Karpas-422 (cell line): ENCODE results near the gene MCM3. TPM values are rescaled to one million over a fixed set of nuclear protein-coding genes. Genes with fewer than 3 reads are reported as not detected.

ENCODE experiments used
- DNase-seq: peaks from one replicate; pipeline ENCODE4 v3.0.0-alpha.2; 2015
- H2AFZ ChIP-seq: fragments of 200-600 bp; sonication (generic); 2 replicates; pipeline ENCODE4 v1.6.1; 2014; ENCODE audit warnings: antibody characterized with exemption, low read length, mixed read lengths
- H3K27ac ChIP-seq: fragments of 200-600 bp; sonication (generic); 2 replicates; pipeline ENCODE4 v1.5.1; 2014; ENCODE audit warnings: mild to moderate bottlenecking, low read length, moderate library complexity
- H3K27me3 ChIP-seq: fragments of 200-600 bp; sonication (generic); 2 replicates; pipeline ENCODE4 v1.6.1; 2014; ENCODE audit warnings: low read length, mixed read lengths
- H3K36me3 ChIP-seq: fragments of 200-600 bp; sonication (generic); 2 replicates; pipeline ENCODE4 v1.6.1; 2014; ENCODE audit warnings: low read length, mixed read lengths; ENCODE audit not compliant: insufficient read depth
- H3K4me1 ChIP-seq: fragments of 200-600 bp; sonication (generic); 2 replicates; pipeline ENCODE4 v1.6.1; 2014; ENCODE audit warnings: mild to moderate bottlenecking, low read length, mixed read lengths
- H3K4me2 ChIP-seq: fragments of 200-600 bp; sonication (generic); 2 replicates; pipeline ENCODE4 v1.6.1; 2014; ENCODE audit warnings: low read length, low read depth, mild to moderate bottlenecking; ENCODE audit not compliant: poor library complexity, severe bottlenecking
- H3K4me3 ChIP-seq: fragments of 200-600 bp; sonication (generic); 2 replicates; pipeline ENCODE4 v1.5.1; 2014; ENCODE audit warnings: mild to moderate bottlenecking, antibody characterized with exemption, low read length, mixed read lengths
- H3K79me2 ChIP-seq: fragments of 200-600 bp; sonication (generic); 2 replicates; pipeline ENCODE4 v1.6.1; 2014; ENCODE audit warnings: mild to moderate bottlenecking, low read length, mixed read lengths
- H3K9ac ChIP-seq: fragments of 200-600 bp; sonication (generic); 2 replicates; pipeline ENCODE4 v1.6.0; 2014; ENCODE audit warnings: low read length
- H3K9me2 ChIP-seq: fragments of 200-600 bp; sonication (generic), shearing (Covaris generic); replicated peaks from 2 replicates; pipeline ENCODE4 v1.6.0; 2014; ENCODE audit warnings: mild to moderate bottlenecking, low read length, moderate library complexity; ENCODE audit not compliant: insufficient read depth
- H3K9me3 ChIP-seq: fragments of 300-700, 200-600 bp; sonication (generic); 2 replicates; pipeline ENCODE4 v1.6.1; 2014; ENCODE audit warnings: low read length, mixed read lengths
- H4K20me1 ChIP-seq: fragments of 200-600 bp; sonication (generic); 2 replicates; pipeline ENCODE4 v1.6.1; 2014; ENCODE audit warnings: mild to moderate bottlenecking, antibody characterized with exemption, low read length, low read depth; ENCODE audit not compliant: insufficient read depth
- total RNA-seq: library from RNA; depleted of rRNA; stranded (reverse); fragments of >200 nt; shearing (Covaris generic); gene quantifications from 2 replicates; pipeline ENCODE4 v1.2.3, GENCODE V29; 2014; ENCODE audit warnings: low replicate concordance; rRNA removed

MCM3 gene
- total RNA-seq, result 80.1 and 102 TPM in 2 replicates

DNA sequence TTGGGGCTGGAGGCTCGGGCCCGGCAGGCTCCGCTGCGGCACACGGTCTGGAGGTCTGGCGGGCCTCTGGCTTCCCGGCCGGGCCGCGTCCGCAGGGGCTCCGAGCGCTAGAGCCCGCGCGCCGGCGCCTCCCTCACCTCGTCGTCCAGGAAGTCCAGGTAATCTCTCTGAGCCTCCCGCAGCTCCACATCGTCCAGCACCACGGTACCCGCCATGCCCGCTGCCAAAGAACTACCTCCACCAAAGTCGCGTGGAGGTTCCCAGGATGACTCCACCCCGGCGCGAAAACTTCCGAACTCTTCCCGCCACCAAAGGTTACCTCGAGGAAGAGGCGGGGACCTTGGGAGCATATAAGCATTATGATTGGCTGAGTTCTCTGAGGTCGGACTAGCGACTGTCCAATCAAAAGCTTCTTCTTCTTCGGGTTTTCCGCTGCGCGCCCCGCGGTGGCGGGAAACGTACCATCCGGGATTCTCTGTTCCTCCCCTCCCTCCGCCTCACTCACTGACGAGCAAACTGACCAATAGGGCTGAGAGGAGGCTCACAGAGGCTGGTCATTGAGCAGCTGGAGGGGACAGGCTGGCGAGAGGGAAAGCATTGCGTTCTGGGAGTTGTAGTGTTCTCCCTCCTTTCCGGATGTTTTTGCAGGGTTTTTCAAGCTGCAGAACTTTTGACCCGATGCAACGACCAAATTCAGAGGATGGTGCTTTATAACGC is at the start of gene MCM3:
MCM3 (minus strand) TSS at position 283 of the 717 bp plus-strand sequence; CDS start at position 215, 68 bp downstream.
- Histone ChIP-seq H3K4me3 (peak within 1 kb of the TSS; percentile 89), H3K79me2 (peaks cover 46% of the 10 kb centered on the region)

DNA sequence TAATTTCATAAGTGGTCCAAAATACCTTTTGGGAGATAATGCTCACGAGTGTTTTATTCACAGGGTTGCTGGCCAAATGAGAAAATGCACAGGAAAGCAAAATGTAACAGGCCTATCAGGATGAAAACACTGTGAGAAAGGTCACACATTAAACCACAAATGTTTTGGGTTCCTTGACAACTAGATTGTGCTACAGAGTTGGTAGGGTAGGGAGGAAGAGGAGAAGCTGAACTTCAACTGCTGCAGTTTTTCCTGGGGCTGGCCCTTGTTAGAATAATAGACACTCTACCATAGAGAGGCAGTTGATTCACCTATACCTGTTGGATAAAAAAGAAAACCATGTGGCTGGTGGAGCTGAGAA is 49.3 kb upstream of the MCM3 start:
- peaks cover 4% of the 10 kb centered on the region for H3K4me1 ChIP-seq
- H3K9me3 ChIP-seq, result no peaks in the 10 kb centered on the region
- H3K9me2 ChIP-seq, result no peaks in the 10 kb centered on the region
- no peaks in the 10 kb centered on the region for H3K79me2 ChIP-seq
- no peak overlapping the region for H3K4me2 ChIP-seq
- H3K9ac ChIP-seq, result no peak overlapping the region
- H3K27ac ChIP-seq, result no peak overlapping the region
- H2AFZ ChIP-seq, result no peak overlapping the region
- H3K36me3 ChIP-seq, result no peaks in the 10 kb centered on the region
- no peaks in the 10 kb centered on the region for H4K20me1 ChIP-seq
- H3K27me3 ChIP-seq, result no peaks in the 10 kb centered on the region
- H3K4me3 ChIP-seq, result no peak overlapping the region
- no peak for DNase-seq

More for the DNA sequence above, at the start of gene MCM3:
- Histone ChIP-seq H3K4me1 (peaks cover 36% of the 10 kb centered on the region), H3K9me2 (no peaks in the 10 kb centered on the region), H2AFZ (peak within 1 kb of the TSS; percentile 44), H3K36me3 (peaks cover 37% of the 10 kb centered on the region), H3K4me2 (peak within 1 kb of the TSS; percentile 95), H4K20me1 (0 out of 2 replicates have a peak, but pooled peaks cover 8% of the 10 kb centered on the region), H3K27me3 (no peaks in the 10 kb centered on the region), H3K9ac (peak within 1 kb of the TSS; percentile 78), H3K27ac (peak within 1 kb of the TSS; percentile 90), H3K9me3 (no peaks in the 10 kb centered on the region)
- peak; percentile 100 for DNase-seq

DNA sequence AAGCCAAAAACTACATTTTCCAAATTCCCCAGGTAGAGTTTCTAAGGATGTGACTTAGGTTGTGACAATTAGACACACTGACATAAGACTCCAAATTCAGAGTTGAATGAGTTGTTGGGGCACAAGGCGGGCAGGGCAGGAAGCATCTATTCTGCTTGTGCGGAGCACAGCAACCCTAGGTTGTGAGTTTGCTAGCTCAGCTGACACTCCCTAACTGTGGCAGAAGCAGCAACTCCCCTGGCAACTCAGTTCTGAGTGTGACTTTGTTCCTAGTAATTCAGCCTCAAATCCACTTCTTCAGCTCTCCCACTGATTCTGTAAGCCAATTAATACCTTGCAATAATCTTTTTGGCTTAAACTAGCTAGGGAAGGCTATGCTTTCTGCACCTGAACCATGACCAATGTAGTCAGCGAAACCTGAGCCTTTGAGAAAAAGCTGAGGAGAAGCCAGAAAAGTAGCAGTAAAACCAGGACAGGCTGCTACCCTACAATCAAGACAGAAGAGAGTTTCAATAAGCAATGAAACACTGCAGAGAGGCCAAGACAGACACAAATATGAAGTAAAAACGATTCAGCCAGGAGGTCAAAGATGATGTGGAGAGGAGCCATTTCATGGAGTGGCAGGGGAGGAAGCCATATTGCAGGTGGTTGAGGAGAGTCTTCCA is 47.4 kb upstream of the MCM3 start:
- Histone ChIP-seq H3K27me3 (no peaks in the 10 kb centered on the region), H3K79me2 (no peaks in the 10 kb centered on the region), H3K9me3 (no peaks in the 10 kb centered on the region), H3K4me1 (peaks cover 4% of the 10 kb centered on the region), H3K4me2 (no peak overlapping the region), H4K20me1 (no peaks in the 10 kb centered on the region), H3K4me3 (no peak overlapping the region), H3K36me3 (no peaks in the 10 kb centered on the region), H2AFZ (no peak overlapping the region), H3K9me2 (no peaks in the 10 kb centered on the region), H3K27ac (no peak overlapping the region), H3K9ac (no peak overlapping the region)
- DNase-seq, result no peak

DNA sequence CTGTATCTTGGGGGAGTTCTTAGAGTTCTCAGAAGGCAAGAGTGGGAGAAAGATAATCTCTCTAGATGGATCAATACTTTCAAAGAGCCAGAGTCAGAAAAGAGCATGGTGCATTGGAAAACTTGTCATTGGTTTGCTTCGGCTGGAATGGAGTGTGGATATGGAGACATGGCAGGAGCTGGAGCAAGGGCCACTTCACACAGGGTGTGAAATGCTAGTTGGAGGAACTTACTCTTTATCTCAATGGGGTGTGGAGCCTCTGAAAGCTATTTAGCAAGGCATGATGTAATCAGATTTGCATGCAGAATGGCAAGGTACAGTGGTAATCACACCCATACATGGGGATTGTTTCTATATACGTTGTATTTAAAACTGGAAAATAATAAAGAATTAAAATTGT is 45.9 kb upstream of the MCM3 start:
- no peaks in the 10 kb centered on the region for H3K27me3 ChIP-seq
- no peak overlapping the region for H3K27ac ChIP-seq
- peaks cover 4% of the 10 kb centered on the region for H3K4me1 ChIP-seq
- no peak overlapping the region for H2AFZ ChIP-seq
- no peak overlapping the region for H3K9ac ChIP-seq
- no peaks in the 10 kb centered on the region for H3K9me2 ChIP-seq
- H3K36me3 ChIP-seq, result no peaks in the 10 kb centered on the region
- no peaks in the 10 kb centered on the region for H3K79me2 ChIP-seq
- DNase-seq, result peak; percentile 43
- H3K4me2 ChIP-seq, result no peak overlapping the region
- no peak overlapping the region for H3K4me3 ChIP-seq
- no peaks in the 10 kb centered on the region for H3K9me3 ChIP-seq
- no peaks in the 10 kb centered on the region for H4K20me1 ChIP-seq

DNA sequence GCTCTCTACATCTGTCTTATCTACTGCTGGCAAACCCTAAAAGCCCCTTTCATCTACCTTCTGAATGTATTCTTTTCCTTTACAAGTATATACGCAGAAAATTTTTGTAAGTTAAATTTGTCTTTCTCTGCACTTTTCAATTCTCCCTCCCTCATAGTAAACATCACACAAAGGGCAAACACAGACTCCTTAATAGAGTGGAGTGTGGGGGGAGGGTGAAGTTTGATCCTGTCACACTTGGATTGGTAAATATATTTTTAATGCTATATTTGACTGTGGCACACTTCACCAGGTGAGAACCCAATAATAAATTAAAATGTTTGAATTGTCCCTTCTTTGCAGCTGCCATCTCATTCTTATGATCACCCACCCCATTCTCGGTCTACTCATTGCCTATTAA is 44.2 kb upstream of the MCM3 start:
- Histone ChIP-seq H2AFZ (no peak overlapping the region), H3K36me3 (no peaks in the 10 kb centered on the region), H3K9me2 (no peaks in the 10 kb centered on the region)

DNA sequence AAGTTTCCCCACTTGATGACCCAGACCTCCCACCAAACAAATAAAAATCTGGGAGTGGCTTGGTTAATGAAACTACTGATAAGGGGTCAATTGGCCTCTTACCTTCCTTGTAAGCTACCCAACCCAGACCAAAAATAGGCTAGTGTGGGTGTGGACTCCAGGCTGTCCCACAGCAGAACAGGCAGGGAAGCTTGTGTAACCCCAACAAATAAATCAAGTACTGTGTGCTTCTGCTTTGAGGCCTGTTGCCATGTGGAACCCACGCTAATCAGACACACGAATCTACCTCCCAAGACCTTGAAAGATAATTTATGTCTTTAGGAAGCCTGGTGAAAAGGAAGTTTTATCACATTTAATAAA is 43.7 kb upstream of the MCM3 start:
- no peak overlapping the region for H3K9ac ChIP-seq

More for the DNA sequence above, 44.2 kb upstream of the MCM3 start:
- Histone ChIP-seq H3K27me3 (no peaks in the 10 kb centered on the region), H3K4me3 (no peak overlapping the region), H3K79me2 (no peaks in the 10 kb centered on the region), H3K9ac (no peak overlapping the region), H4K20me1 (no peaks in the 10 kb centered on the region), H3K4me1 (peaks cover 4% of the 10 kb centered on the region), H3K9me3 (no peaks in the 10 kb centered on the region), H3K27ac (no peak overlapping the region), H3K4me2 (no peak overlapping the region)
- no peak for DNase-seq

DNA sequence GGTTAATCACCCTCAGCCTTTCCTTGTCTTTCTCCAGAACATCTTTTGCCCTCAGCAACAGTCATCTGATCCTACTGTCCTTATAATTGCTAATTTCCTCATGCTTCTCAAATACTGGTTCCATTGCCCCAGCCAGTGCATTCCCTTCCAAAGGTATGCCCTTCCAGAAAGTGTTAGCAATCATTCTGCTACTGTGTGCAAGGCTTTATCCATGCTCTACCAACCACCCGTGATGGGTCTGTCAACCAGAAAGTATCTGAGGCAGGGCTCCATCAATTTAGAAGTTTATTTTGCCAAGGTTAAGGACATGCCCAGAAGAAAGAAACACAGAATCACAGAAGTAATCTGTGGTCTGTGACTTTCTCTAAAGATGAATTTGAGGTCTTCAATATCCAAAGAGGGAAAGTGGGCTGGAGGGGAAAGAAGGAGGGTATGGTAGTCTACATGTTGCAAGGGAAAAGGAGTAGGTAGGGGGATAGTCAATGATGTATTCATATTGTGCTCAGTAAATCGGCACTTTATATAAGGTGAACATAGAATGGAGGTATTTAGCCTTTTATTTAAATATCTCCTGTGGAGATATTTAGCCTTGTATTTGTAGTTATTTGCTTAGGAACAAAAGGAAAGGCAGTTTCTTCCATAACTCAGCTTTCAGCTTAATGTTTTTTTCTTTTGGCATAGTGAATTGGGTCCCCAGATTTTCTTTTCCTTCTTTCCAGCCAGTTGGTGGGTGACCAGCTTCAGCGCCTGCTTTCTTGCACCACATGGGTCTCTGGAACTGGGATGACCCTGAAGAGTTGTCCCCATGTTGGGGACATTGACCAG is 42.2 kb upstream of the MCM3 start:
- Histone ChIP-seq H4K20me1 (no peaks in the 10 kb centered on the region), H3K4me1 (peaks cover 4% of the 10 kb centered on the region), H3K36me3 (no peaks in the 10 kb centered on the region), H3K4me2 (no peak overlapping the region), H3K9me3 (no peaks in the 10 kb centered on the region), H3K27ac (no peak overlapping the region), H3K79me2 (no peaks in the 10 kb centered on the region), H3K4me3 (no peak overlapping the region), H3K9me2 (no peaks in the 10 kb centered on the region), H2AFZ (no peak overlapping the region), H3K27me3 (no peaks in the 10 kb centered on the region), H3K9ac (no peak overlapping the region)
- no peak for DNase-seq

More for the DNA sequence above, 43.7 kb upstream of the MCM3 start:
- Histone ChIP-seq H3K9me2 (no peaks in the 10 kb centered on the region), H3K4me1 (peaks cover 4% of the 10 kb centered on the region), H3K4me2 (no peak overlapping the region), H4K20me1 (no peaks in the 10 kb centered on the region), H3K9me3 (no peaks in the 10 kb centered on the region), H3K27ac (no peak overlapping the region), H3K27me3 (no peaks in the 10 kb centered on the region), H3K36me3 (no peaks in the 10 kb centered on the region), H2AFZ (no peak overlapping the region), H3K4me3 (no peak overlapping the region), H3K79me2 (no peaks in the 10 kb centered on the region)
- no peak for DNase-seq
